Left colon (tissue), 2 donors: ENCODE data around the gene IFITM1. TPM values are rescaled to one million over a fixed set of nuclear protein-coding genes. Genes with fewer than 3 reads are reported as not detected.
A peak's percentile ranks its signal among the peaks of the same experiment; 100 is the strongest.
"Not testable (repeated sequence)": the region's sequence is repeated elsewhere in the genome, so short reads cannot be mapped to it uniquely, and the experiment has no call there.

Experiments used
- ATAC-seq: fragments of 200-7000 bp; cut with Tn5 transposase; one replicate; pipeline ENCODE4 v1.9.1; 2020; ENCODE audit warnings: mild to moderate bottlenecking, moderate library complexity
- DNase-seq, 2 donors: peaks; one replicate each; pipeline ENCODE4 v3.0.0-alpha.2; 2020
- intact Hi-C, 2 donors: fragments of 100-400 bp; cut with DNase I in 1 of 2; cut with micrococcal nuclease in 1 of 2; formaldehyde crosslinking; loops; one replicate each; pipeline versions ENCODE4 v1.11.2 to v1.14.0; 2022; cut with DNase I, micrococcal nuclease
- total RNA-seq, 2 donors: library from RNA; stranded (reverse); fragmentation: NEBNext Ultra II Directional; extraction: Animal tissue kit (Norgen Biotek cat#: 25700); gene quantifications; one replicate each; pipeline ENCODE4 v1.2.1, GENCODE V29; 2021
- donor health status: DM: no; HTN: no; CAD: no.
- donor health status: DM: yes; HTN: yes; CAD: no.

Gene IFITM1
- total RNA-seq, 2 donors from 2014 or later, result 85.6 to 127 TPM

- no peak for DNase-seq
- intact Hi-C loops, result no loop called here
Measured at GRCh38 chr11:331358-332060, 17.7 kb downstream of the IFITM1 start.

DNA sequence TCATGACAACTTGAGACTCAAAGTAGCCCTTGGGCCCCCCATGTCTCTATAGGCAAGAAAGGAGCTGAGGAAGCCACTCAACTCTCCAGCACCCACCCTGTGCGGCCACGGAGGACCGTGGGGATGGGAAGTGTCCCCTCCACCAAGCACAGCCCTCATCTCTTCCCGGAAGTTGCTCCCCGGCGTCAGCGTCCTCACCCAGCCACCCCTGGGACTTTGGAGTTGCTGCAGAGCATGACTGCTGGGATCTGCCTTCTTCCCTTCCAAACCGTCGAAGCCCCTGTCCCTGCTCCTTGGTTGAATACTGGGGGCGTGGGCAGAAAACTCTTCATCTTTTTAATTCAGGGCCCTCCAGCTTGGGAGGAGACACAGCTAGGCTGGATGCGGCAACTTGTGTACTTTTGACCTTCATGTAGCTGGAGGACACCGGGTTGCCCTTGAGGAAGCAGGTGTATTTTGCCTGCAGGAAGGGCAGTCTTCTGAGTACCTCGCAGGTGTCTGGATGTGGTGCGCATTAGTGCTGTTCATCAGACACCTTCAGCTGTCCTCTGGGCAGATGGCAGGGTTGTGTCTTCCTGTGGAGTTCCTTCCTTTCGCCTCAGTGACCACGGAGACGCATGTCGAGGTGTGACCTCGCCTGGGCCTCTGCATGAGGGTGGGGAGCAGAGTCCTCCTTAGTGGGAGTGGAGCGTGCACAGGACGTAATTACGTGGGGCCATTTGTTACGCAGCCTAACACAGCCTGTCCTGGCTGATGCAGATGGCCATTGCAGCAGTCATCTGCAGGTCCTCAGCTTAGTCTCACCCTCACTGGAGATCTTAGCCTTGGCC is 19.0 kb downstream of the IFITM1 start:
- DNase-seq, result no peak
- intact Hi-C loops, result no loop called here
- no peak for ATAC-seq

More at GRCh38 chr11:331358-332060, 17.7 kb downstream of the IFITM1 start:
- no peak for ATAC-seq

DNA sequence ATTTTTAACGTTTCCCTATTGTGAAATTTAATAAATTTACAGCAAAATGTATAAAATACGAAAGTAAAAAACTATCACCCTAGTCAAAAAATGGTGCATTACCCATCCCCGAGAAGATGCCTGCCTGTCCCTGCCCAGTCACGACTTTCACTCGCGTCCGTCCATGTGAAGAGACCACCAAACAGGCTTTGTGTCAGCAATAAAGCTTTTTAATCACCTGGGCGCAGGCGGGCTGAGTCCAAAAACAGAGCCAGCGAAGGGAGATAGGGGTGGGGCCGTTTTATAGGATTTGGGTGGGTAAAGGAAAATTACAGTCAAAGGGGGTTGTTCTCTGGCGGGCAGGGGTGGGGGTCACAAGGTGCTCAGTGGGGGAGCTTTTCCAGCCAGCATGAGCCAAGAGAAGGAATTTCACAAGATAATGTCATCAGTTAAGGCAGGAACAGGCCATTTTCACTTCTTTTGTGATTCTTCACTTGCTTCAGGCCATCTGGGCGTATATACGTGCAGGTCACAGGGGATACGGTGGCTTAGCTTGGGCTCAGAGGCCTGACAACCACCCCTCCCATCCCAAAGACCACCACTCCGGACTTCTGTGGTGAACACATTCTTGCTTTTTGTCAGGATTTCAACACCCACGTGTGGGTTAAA is 19.9 kb downstream of the IFITM1 start:
- ATAC-seq, result not testable (repeated sequence)

DNA sequence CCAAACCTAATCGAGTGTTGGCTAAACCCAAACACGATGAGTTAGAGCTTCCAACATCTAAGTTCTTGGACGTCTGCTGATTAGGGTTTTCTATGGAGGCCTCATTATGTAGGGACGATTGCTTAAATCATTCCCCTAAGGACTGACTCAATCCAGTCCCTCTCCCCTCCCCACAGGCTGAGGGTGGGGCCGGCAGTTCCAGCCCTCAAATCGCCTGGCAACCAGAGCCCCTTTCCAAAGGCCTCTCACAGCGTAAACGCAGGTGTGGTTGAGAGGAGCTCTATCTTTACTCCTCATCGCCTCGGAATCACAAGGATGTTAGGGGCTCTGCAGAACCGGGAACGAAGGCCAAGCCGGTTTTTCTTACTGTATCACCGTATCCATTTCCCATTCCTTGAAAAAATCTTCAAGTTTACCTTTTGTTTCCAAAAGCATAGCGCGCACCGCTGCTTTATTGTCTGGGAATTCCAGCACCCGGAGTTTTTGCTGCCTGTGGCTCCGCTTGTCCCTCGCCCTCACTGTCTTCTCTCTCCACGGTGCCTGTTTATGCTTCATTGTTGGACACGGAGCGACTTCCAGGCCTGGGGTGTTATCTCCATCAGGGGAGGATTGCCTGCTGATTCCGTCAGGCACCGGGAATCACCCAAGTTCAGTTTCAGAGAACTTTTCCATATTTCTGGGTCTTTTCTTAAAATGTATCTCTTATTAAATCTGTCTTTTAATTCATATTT is 20.6 kb downstream of the IFITM1 start:
- ATAC-seq, result no peak
- intact Hi-C loops, result no loop called here
- DNase-seq, result no peak

More for the DNA sequence above, 19.9 kb downstream of the IFITM1 start:
- DNase-seq, intact Hi-C loops: not testable (repeated sequence)

GRCh38 chr11:335779-336658 is 22.2 kb downstream of the IFITM1 start:
- no peak for DNase-seq
- intact Hi-C loops, result no loop called here
- peak; percentile 85 for ATAC-seq

- ATAC-seq (peak; percentile 78), DNase-seq (no peak)
- intact Hi-C loops, result no loop called here
Measured at GRCh38 chr11:336659-337198, 22.9 kb downstream of the IFITM1 start.

GRCh38 chr11:337711-338110 is 23.9 kb downstream of the IFITM1 start:
- ATAC-seq (no peak), DNase-seq (no peak)
- intact Hi-C loops, result no loop called here

DNA sequence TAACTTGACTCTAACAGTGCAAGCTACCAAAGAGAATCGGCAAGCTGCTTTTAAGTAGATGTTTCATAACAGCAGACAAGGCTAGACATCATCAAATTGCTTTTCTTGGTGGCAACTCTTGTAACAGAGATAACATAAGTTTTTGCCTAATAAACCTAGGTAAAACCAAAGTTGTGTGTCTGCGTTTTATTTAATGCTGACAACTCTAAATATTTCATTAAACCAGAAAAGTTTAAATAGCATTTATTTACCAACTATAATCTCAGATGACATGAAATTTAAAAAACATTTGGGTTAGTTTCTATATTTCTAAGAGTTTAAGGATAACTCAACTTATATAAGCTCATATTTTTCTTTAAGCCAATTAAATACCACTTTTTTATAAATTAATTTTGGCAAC is 26.1 kb downstream of the IFITM1 start:
- intact Hi-C loops, result no loop called here
- no peak for DNase-seq
- ATAC-seq, result no peak

DNA sequence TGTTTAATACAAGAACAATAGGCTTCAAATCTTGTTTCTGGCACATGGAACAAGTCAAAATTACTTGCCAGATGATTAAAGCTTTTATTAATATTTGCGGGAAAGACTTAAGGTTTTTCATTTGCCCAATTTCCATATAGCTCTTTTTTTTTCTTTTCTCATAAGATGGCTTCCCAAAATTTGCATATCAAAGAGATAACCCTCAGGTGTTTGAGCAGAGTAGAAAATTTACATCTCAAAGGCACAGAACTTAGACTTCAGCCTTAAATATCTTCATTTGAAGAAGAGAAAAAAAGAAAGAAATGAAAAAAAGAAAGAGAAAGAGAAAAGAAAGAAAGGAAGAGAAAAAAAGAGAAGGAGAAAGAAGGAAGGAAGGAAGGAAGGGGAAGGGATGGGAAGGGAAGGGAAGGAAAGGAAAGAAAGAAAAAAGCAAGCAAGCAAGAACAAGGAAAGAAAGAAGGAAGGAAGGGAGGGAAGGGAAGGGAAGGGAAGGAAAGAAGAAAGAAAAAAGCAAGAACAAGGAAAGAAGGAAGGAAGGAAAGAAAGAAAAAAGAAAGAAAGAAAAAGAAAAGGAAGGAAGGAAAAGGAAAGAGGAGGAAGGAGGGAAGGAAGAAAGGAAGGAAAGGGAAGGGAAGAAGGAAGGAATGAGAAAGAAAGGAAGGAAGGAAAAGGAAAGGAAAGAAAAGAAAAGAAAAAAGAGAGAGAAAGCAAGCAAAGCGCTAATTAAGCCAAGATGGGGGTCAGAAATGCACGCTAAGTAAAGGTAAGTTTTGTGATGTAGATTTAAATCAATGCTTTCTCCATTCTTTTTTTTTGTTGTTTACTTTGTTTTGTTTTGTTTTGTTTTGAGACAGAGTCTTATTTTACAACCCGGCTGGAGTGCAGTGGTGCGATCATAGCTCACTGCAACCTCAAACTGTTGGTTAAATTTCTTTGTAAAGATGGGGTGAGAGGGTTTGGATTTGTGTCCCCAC is 27.0 kb downstream of the IFITM1 start:
- intact Hi-C loops, result no loop called here
- DNase-seq (no peak), ATAC-seq (no peak)

GRCh38 chr11:342328-342727 is 28.5 kb downstream of the IFITM1 start:
- intact Hi-C loops, result no loop called here
- no peak for ATAC-seq
- no peak for DNase-seq

GRCh38 chr11:344836-345578 is 31.2 kb downstream of the IFITM1 start:
- no peak for ATAC-seq
- no peak for DNase-seq
- intact Hi-C loops, result no loop called here

DNA sequence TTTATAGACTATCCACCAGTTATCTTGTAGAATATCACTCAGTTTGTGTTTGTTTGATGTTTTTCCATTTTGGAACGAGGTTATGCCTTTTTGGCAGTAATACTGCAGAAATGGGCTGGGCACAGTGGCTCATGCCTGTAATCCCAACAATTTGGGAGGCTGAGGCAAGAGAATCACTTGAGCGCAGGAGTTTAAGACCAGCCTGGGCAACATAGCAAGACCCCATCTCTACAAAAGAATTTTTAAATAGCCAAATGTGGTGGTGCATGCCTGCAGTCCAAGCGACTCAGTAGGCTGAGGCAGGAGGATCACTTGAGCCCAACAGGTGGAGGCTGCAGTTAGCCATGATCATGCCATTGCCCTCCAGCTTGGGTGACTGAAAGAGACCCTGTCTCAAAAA is 32.7 kb downstream of the IFITM1 start:
- no peak for ATAC-seq
- DNase-seq, result no peak
- intact Hi-C loops, result no loop called here

DNA sequence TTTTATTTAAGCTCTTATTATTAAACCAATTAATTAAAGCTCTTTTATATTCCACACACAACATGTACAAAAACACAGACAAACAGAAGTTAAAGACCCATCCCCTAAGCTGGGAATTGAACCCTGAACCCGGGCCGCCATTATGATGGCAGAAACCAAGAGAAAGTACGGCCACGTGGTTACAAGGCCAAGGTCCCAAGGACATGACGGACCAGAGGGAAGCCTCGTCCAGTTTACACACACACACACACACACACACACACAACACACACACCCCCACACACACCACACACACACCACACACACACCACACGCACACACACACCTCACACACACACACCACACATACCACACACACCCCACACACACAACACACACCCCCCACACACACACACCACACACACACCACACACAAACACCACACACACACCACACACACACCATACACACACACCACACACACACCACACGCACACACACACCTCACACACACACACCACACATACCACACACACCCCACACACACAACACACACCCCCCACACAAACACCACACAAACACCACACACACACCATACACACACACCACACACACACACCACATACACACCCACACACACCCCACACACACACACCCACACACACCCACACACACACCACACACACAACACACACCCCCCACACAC is 35.6 kb downstream of the IFITM1 start:
- DNase-seq, ATAC-seq, intact Hi-C loops: not testable (repeated sequence)

- intact Hi-C loops, result loop anchor here in 1 of 2 donors (10.0 kb wide), 1 partner anchor 45 kb away; the partner anchor contains the start of gene IFITM2
- ATAC-seq, result peak; percentile 64
- DNase-seq, result not testable (repeated sequence)
Measured at GRCh38 chr11:350033-350722, 36.3 kb downstream of the IFITM1 start.
